ENCODE measurements around the gene WNT1.
A peak's percentile ranks its signal among the peaks of the same experiment; 100 is the strongest.

DNA sequence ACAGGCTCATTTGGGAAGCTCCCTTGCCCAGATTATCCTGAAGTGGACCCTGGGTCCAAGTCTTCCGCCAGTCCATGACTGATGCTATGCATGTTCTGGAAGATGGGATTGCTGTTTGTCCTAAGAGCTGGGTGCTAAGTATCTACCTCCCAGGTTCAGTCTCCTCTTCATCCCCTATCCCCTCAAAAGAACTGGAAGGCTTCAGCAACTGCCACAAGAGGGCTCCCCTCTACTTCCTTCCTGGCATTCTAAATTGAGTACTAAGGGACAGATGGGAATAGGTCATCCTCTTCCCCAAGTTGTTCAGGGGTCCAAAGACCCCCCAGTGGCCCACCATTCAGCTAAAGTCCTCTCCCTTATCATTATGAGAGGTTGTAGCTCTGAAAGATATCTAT lies 43.8 kb upstream of the WNT1 start:
- TF ChIP-seq, protein P1, sequence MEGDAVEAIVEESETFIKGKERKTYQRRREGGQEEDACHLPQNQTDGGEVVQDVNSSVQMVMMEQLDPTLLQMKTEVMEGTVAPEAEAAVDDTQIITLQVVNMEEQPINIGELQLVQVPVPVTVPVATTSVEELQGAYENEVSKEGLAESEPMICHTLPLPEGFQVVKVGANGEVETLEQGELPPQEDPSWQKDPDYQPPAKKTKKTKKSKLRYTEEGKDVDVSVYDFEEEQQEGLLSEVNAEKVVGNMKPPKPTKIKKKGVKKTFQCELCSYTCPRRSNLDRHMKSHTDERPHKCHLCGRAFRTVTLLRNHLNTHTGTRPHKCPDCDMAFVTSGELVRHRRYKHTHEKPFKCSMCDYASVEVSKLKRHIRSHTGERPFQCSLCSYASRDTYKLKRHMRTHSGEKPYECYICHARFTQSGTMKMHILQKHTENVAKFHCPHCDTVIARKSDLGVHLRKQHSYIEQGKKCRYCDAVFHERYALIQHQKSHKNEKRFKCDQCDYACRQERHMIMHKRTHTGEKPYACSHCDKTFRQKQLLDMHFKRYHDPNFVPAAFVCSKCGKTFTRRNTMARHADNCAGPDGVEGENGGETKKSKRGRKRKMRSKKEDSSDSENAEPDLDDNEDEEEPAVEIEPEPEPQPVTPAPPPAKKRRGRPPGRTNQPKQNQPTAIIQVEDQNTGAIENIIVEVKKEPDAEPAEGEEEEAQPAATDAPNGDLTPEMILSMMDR (conservative IDR thresholded peaks at IDR 0.05; ENCODE audit: low read length), result peak; percentile 68
- no peak for TF ChIP-seq EZH2phosphoT487 (IDR thresholded peaks at IDR 0.05; ENCODE audit: borderline replicate concordance)

Measured in Loucy (cell line).